HG03280 (cell line): ENCODE data around the gene PTPRT.

ENCODE experiments used
- ATAC-seq: cut with Tn5 transposase; IDR thresholded peaks from one replicate; pipeline ENCODE4 v1.9.1; 2021; ENCODE audit warnings: mild to moderate bottlenecking, moderate library complexity; ENCODE audit not compliant: unreplicated experiment

Gene PTPRT

GRCh38 chr20:42649748-42650147, 540.0 kb downstream of the PTPRT start:
- ATAC-seq = no peak

- no peak for ATAC-seq
These were observed 543.5 kb downstream of the PTPRT start for GRCh38 chr20:42646250-42646649.

- no peak for ATAC-seq
These were observed 547.8 kb downstream of the PTPRT start for GRCh38 chr20:42641886-42642285.

- no peak for ATAC-seq
These were observed 550.6 kb downstream of the PTPRT start for GRCh38 chr20:42639140-42639539.

GRCh38 chr20:42635699-42636411, 553.9 kb downstream of the PTPRT start:
- ATAC-seq = no peak

- ATAC-seq = no peak
These were observed 555.5 kb downstream of the PTPRT start for GRCh38 chr20:42634156-42634555.

- no peak for ATAC-seq
These were observed 561.0 kb downstream of the PTPRT start for GRCh38 chr20:42628683-42629082.

GRCh38 chr20:42613076-42613475, 576.6 kb downstream of the PTPRT start:
- ATAC-seq = no peak

GRCh38 chr20:42611889-42612837, 577.5 kb downstream of the PTPRT start:
- no peak for ATAC-seq

GRCh38 chr20:42611423-42611822, 578.3 kb downstream of the PTPRT start:
- ATAC-seq = no peak

GRCh38 chr20:42610070-42610469, 579.6 kb downstream of the PTPRT start:
- ATAC-seq = no peak

- no peak for ATAC-seq
These were observed 580.1 kb downstream of the PTPRT start for GRCh38 chr20:42609618-42610017.

GRCh38 chr20:42604998-42605956, 584.4 kb downstream of the PTPRT start:
- ATAC-seq = no peak

GRCh38 chr20:42603655-42604054, 586.1 kb downstream of the PTPRT start:
- ATAC-seq = no peak

GRCh38 chr20:42598581-42598980, 591.1 kb downstream of the PTPRT start:
- no peak for ATAC-seq

GRCh38 chr20:42595625-42596024, 594.1 kb downstream of the PTPRT start:
- ATAC-seq = no peak

GRCh38 chr20:42594659-42595058, 595.0 kb downstream of the PTPRT start:
- no peak for ATAC-seq

- ATAC-seq = no peak
These were observed 595.7 kb downstream of the PTPRT start for GRCh38 chr20:42594011-42594410.

- ATAC-seq = no peak
These were observed 599.6 kb downstream of the PTPRT start for GRCh38 chr20:42589976-42590639.

- no peak for ATAC-seq
These were observed 600.9 kb downstream of the PTPRT start for GRCh38 chr20:42588847-42589246.
